ENCODE data around the gene WFDC8.
A peak's percentile ranks its signal among the peaks of the same experiment; 100 is the strongest.

- TF ChIP-seq ELF4 (CRISPR knock-in tag; IDR thresholded peaks at IDR 0.05; ENCODE audit: low read depth) (no peak), NR2C2 (CRISPR knock-in tag; IDR thresholded peaks at IDR 0.05) (no peak), USF1 (CRISPR knock-in tag; IDR thresholded peaks at IDR 0.05) (no peak)
- TF ChIP-seq, protein P1, sequence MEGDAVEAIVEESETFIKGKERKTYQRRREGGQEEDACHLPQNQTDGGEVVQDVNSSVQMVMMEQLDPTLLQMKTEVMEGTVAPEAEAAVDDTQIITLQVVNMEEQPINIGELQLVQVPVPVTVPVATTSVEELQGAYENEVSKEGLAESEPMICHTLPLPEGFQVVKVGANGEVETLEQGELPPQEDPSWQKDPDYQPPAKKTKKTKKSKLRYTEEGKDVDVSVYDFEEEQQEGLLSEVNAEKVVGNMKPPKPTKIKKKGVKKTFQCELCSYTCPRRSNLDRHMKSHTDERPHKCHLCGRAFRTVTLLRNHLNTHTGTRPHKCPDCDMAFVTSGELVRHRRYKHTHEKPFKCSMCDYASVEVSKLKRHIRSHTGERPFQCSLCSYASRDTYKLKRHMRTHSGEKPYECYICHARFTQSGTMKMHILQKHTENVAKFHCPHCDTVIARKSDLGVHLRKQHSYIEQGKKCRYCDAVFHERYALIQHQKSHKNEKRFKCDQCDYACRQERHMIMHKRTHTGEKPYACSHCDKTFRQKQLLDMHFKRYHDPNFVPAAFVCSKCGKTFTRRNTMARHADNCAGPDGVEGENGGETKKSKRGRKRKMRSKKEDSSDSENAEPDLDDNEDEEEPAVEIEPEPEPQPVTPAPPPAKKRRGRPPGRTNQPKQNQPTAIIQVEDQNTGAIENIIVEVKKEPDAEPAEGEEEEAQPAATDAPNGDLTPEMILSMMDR (IDR thresholded peaks at IDR 0.05) = peak; percentile 22; the same call in 1 of the 2 replicates
These were observed 13.6 kb upstream of the WFDC8 start for GRCh38 chr20:45592574-45593189.
